ENCODE data around the gene LIPC.

Gene LIPC

DNA sequence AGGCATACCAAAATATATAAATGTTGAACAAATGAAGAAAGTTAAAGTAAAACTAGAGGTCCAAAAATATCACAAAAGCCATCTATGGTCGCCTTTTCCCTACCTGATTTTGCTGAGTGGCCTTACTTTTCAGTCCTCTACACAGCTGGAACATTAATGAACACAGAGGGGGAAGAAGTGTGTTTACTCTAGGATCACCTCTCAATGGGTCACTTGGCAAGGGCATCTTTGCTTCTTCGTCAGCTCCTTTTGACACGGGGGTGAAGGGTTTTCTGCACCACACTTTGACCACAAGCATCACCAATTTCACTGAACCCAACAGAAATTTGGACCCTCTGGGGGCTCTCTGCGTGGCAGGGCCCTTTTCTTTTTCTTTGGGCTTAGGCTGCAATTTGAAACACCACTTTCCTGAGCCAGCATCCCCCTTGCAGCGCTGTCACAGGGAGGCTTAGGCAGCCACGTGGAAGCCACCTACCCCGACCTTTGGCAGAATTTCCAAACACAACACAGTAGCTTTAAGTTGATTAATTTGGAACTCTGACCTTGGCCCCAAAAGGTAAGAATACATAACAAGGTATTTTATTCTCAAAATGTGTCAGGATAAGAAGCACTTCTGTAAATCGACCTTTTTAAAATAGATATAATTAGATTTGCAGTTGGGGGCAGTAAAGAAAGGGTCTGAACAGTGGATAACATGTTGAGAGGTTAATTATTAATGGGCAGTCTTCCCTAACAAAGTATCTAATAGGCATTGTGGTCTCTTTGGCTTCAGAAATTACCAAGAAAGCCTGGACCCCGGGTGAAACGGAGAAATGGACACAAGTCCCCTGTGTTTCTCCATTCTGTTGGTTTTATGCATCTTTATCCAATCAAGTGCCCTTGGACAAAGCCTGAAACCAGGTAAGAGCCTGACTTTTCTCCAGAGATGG lies at the start of gene LIPC:
TSS of gene LIPC (plus strand) at position 771 of the 929 bp plus-strand sequence. CDS start at position 813, 42 bp downstream.
- no peaks in the 10 kb centered on the region for H4K20me1 ChIP-seq (ENCODE audit: insufficient read depth)
- TF ChIP-seq, protein P1, sequence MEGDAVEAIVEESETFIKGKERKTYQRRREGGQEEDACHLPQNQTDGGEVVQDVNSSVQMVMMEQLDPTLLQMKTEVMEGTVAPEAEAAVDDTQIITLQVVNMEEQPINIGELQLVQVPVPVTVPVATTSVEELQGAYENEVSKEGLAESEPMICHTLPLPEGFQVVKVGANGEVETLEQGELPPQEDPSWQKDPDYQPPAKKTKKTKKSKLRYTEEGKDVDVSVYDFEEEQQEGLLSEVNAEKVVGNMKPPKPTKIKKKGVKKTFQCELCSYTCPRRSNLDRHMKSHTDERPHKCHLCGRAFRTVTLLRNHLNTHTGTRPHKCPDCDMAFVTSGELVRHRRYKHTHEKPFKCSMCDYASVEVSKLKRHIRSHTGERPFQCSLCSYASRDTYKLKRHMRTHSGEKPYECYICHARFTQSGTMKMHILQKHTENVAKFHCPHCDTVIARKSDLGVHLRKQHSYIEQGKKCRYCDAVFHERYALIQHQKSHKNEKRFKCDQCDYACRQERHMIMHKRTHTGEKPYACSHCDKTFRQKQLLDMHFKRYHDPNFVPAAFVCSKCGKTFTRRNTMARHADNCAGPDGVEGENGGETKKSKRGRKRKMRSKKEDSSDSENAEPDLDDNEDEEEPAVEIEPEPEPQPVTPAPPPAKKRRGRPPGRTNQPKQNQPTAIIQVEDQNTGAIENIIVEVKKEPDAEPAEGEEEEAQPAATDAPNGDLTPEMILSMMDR (conservative IDR thresholded peaks at IDR 0.05; ENCODE audit: low read depth, low read length): no peak
- no peak within 1 kb of the TSS for H3K27ac ChIP-seq
- no peak within 1 kb of the TSS for H2AFZ ChIP-seq (ENCODE audit: low read depth)
- H3K36me3 ChIP-seq (ENCODE audit: insufficient read depth): no peaks in the 10 kb centered on the region
- no peak within 1 kb of the TSS for H3K9ac ChIP-seq
- H3K4me3 ChIP-seq (IDR thresholded peaks at IDR 0.05; ENCODE audit: insufficient read depth, low read depth, low read length): no peak within 1 kb of the TSS
- H3K27me3 ChIP-seq (ENCODE audit: insufficient read depth, low read depth): no peaks in the 10 kb centered on the region
- H3K4me2 ChIP-seq: no peak within 1 kb of the TSS
- no peaks in the 10 kb centered on the region for H3K4me1 ChIP-seq (ENCODE audit: low read depth, poor library complexity, severe bottlenecking)
- H3K79me2 ChIP-seq (ENCODE audit: insufficient read depth, low read depth): no peaks in the 10 kb centered on the region

DNA sequence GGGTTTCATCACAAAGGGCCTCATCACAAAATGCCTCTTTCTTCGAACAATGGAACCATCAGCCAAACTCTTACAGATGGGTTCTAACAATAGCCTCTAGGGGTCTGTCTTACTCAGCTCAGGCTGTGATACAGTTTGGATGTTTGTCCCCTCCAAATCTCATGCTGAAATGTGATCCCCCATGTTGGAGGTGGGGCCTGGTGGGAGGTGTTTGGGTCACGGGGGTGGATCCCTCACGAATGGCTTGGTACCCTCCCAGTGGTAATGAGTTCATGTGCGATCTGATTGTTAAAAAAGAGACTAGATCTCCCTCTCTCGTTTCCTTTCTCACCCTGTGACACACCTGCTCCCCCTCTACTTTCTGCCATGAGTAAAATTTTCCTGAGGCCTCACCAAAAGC lies 47.9 kb upstream of the LIPC start:
- H3K4me1 ChIP-seq (ENCODE audit: low read depth, poor library complexity, severe bottlenecking): no peaks in the 10 kb centered on the region
- H3K36me3 ChIP-seq (ENCODE audit: insufficient read depth): no peaks in the 10 kb centered on the region
- H4K20me1 ChIP-seq (ENCODE audit: insufficient read depth): no peaks in the 10 kb centered on the region
- no peaks in the 10 kb centered on the region for H3K27me3 ChIP-seq (ENCODE audit: insufficient read depth, low read depth)
- no peak overlapping the region for H3K4me2 ChIP-seq
- H3K27ac ChIP-seq: no peak overlapping the region
- H3K9ac ChIP-seq: no peak overlapping the region
- no peaks in the 10 kb centered on the region for H3K79me2 ChIP-seq (ENCODE audit: insufficient read depth, low read depth)
- no peak overlapping the region for H3K4me3 ChIP-seq (IDR thresholded peaks at IDR 0.05; ENCODE audit: insufficient read depth, low read depth, low read length)
- H2AFZ ChIP-seq (ENCODE audit: low read depth): no peak overlapping the region
- TF ChIP-seq, protein P1 (conservative IDR thresholded peaks at IDR 0.05; ENCODE audit: low read depth, low read length): no peak

DNA sequence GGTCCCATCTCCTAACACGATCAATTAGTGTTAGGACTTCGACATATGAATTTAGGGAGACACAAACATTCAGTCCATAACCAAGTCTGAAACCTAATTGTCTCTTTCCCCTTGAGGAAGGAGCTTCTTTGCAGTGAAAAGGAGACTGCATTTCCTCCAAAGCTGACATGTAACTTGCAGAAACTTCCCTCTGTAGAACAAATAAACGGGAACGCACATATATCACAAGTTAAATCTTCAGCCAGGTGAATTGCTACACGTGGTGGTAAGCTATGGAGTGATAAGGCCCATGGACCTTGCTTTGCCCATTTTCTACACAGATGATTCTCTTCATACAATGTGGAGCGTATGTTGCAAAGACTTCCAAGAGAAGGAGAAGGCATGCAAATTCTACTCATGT lies 47.1 kb upstream of the LIPC start:
- TF ChIP-seq, protein P1 (conservative IDR thresholded peaks at IDR 0.05; ENCODE audit: low read depth, low read length): no peak
- Histone ChIP-seq H2AFZ (ENCODE audit: low read depth) (no peak overlapping the region), H3K36me3 (ENCODE audit: insufficient read depth) (no peaks in the 10 kb centered on the region), H3K4me2 (no peak overlapping the region), H3K9ac (no peak overlapping the region), H3K27ac (no peak overlapping the region), H3K4me1 (ENCODE audit: low read depth, poor library complexity, severe bottlenecking) (no peaks in the 10 kb centered on the region), H3K27me3 (ENCODE audit: insufficient read depth, low read depth) (no peaks in the 10 kb centered on the region), H3K4me3 (IDR thresholded peaks at IDR 0.05; ENCODE audit: insufficient read depth, low read depth, low read length) (no peak overlapping the region), H3K79me2 (ENCODE audit: insufficient read depth, low read depth) (no peaks in the 10 kb centered on the region), H4K20me1 (ENCODE audit: insufficient read depth) (no peaks in the 10 kb centered on the region)

DNA sequence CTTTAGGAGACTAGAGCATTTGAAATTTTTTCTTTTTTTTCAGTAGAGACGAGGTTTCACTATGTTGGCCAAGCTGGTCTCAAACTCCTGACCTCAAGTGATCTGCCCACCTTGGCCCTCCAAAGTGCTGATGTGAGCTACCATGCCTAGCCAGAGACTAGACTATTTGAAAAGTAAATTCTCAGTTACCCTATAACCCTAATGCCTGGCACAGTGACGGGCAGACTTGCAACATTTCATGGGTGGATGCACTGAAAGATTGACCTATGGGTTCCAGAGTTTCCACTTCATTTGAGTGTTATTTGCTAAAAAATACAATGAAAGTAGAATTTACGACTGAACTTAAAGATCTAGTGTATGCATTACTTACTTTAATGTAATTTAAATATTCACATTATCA lies 45.7 kb upstream of the LIPC start:
- Histone ChIP-seq H3K27ac (no peak overlapping the region), H2AFZ (ENCODE audit: low read depth) (no peak overlapping the region), H3K27me3 (ENCODE audit: insufficient read depth, low read depth) (no peaks in the 10 kb centered on the region), H3K9ac (no peak overlapping the region), H3K4me2 (no peak overlapping the region), H3K4me1 (ENCODE audit: low read depth, poor library complexity, severe bottlenecking) (no peaks in the 10 kb centered on the region), H3K4me3 (IDR thresholded peaks at IDR 0.05; ENCODE audit: insufficient read depth, low read depth, low read length) (no peak overlapping the region), H4K20me1 (ENCODE audit: insufficient read depth) (no peaks in the 10 kb centered on the region), H3K79me2 (ENCODE audit: insufficient read depth, low read depth) (no peaks in the 10 kb centered on the region), H3K36me3 (ENCODE audit: insufficient read depth) (no peaks in the 10 kb centered on the region)
- TF ChIP-seq, protein P1 (conservative IDR thresholded peaks at IDR 0.05; ENCODE audit: low read depth, low read length): no peak
